Aorta (tissue), 5 donors: ENCODE measurements around the gene C6orf132. TPM values are rescaled to one million over a fixed set of nuclear protein-coding genes. Genes with fewer than 3 reads are reported as not detected.

Source experiments
- ATAC-seq: fragments of 200-7000 bp; cut with Tn5 transposase; one replicate; pipeline ENCODE4 v1.9.1; 2022; ENCODE audit warnings: moderate library complexity; ENCODE audit not compliant: low FRiP score
- DNase-seq, 2 donors: peaks; one replicate each; pipeline ENCODE4 v3.0.0-alpha.2; 2020
- H3K27ac ChIP-seq, 2 donors: one replicate each; pipeline ENCODE4 v1.5.1; 2013; ENCODE audit warnings: low read length in 2 of 2, mild to moderate bottlenecking in 2 of 2, moderate library complexity in 2 of 2, control low read depth in 1 of 2, inconsistent platforms in 1 of 2, low read depth in 1 of 2
- H3K27me3 ChIP-seq, 2 donors: one replicate each; pipeline ENCODE4 v1.6.1; 2013; ENCODE audit warnings: control low read depth in 1 of 2, low read length in 1 of 2, mild to moderate bottlenecking in 1 of 2, moderate library complexity in 1 of 2; ENCODE audit not compliant: insufficient read depth in 2 of 2, control insufficient read depth in 1 of 2
- H3K36me3 ChIP-seq, 2 donors: one replicate each; pipeline ENCODE4 v1.6.1; 2013; ENCODE audit warnings: control low read depth in 1 of 2, low read length in 1 of 2, mild to moderate bottlenecking in 1 of 2; ENCODE audit not compliant: insufficient read depth in 2 of 2, control insufficient read depth in 1 of 2
- H3K4me1 ChIP-seq, 2 donors: one replicate each; pipeline ENCODE4 v1.6.1; 2013; ENCODE audit warnings: low read length in 2 of 2, control low read depth in 1 of 2, mild to moderate bottlenecking in 1 of 2, moderate library complexity in 1 of 2; ENCODE audit not compliant: insufficient read depth in 2 of 2, control insufficient read depth in 1 of 2
- H3K4me3 ChIP-seq, 2 donors: one replicate each; pipeline ENCODE4 v1.5.1; 2013; ENCODE audit warnings: low read length in 2 of 2, control low read depth in 1 of 2, mild to moderate bottlenecking in 1 of 2
- H3K9me3 ChIP-seq: one replicate; pipeline ENCODE4 v1.6.1; 2013; ENCODE audit warnings: mild to moderate bottlenecking, low read length; ENCODE audit not compliant: control insufficient read depth
- WGBS, 2 donors: extraction: QIAGEN DNeasy Blood & Tissue Kit; methylation state at CpG; one replicate each; pipeline ENCODE4 v1.1.7; 2013; 5-methylcytosine and 5-hydroxymethylcytosine counted together
- intact Hi-C, 2 donors: fragments of 100-400 bp; cut with DNase I; formaldehyde crosslinking; loops; one replicate each; pipeline versions ENCODE4 v1.14.2 to v1.15.0; 2022
- polyA plus RNA-seq, 2 donors: library from polyadenylated mRNA; stranded (reverse); fragments of 200-250 nt; gene quantifications; one replicate each; pipeline ENCODE4 v1.2.3, GENCODE V29; 2013
- total RNA-seq, 2 donors: library from RNA; stranded (reverse); fragmentation: NEBNext Ultra II Directional; extraction: Animal tissue kit (Norgen Biotek cat#: 25700); gene quantifications; one replicate each; pipeline ENCODE4 v1.2.1, GENCODE V29; 2021
- donor health status: healthy with polysubstance abuse.
- donor health status: Bipolar disorder and iron deficiency.
- donor health status: DM: no; HTN: no; CAD: no.
- donor health status: DM: no; HTN: no; CAD: no.
- donor health status: DM: yes; HTN: yes; CAD: no.

Gene C6orf132
- total and polyA plus RNA-seq, 4 donors: 0.51 to 30.7 (median 2.4) TPM

DNA sequence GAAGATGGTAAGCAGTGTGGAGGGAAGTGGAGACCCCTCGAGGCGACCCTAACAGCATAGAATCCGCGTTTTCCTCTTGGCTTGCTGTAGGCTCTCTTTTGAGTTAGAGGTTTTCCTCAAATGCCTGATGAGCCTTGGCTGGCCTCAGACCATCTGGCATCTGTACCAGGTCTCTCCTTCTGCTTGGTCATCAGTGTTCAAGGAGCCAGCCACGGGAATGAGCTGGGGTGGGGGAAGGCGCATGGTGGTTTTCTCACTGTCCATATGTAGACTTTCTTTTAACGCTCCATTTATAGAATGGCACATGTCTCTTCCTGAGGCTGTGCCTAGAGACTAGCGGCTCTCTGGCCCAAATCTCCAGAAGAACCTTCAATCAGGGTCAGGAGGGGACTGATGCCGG lies 22.6 kb upstream of the C6orf132 start:
- DNase-seq (no peak), ATAC-seq (no peak)
- Histone ChIP-seq H3K4me1 (no peaks in the 10 kb centered on the region), H3K36me3 (no peaks in the 10 kb centered on the region), H3K27ac (no peak overlapping the region), H3K9me3 (no peaks in the 10 kb centered on the region), H3K27me3 (no peaks in the 10 kb centered on the region), H3K4me3 (no peak overlapping the region)
- 72 to 77% methylated on average over 9 of the region's 9 CpGs for WGBS, 2 donors
- intact Hi-C loops: no loop called here

DNA sequence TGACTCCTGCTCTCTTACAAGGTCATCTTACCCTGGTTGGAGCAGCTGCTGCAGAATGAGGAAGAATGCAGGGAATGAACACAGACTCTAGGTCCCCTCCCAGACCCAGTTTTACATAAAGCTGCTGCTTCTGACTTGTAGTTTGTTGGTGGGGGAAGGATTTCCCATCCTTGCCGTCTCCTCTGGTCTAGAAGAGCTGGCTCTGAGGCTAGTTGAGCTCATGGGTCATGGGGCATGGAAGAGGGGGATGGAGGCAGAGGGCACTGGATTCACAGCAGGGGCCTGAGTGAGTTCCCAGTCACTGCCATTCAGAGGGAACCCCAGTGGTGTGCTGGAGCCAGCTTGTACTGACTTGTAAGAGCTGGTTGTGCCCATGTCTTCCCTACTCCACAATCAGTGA lies 21.6 kb upstream of the C6orf132 start:
- 22 to 47% methylated on average over 1 of the region's 1 CpG for WGBS, 2 donors
- no peak overlapping the region for H3K4me3 ChIP-seq
- no peak for ATAC-seq

DNA sequence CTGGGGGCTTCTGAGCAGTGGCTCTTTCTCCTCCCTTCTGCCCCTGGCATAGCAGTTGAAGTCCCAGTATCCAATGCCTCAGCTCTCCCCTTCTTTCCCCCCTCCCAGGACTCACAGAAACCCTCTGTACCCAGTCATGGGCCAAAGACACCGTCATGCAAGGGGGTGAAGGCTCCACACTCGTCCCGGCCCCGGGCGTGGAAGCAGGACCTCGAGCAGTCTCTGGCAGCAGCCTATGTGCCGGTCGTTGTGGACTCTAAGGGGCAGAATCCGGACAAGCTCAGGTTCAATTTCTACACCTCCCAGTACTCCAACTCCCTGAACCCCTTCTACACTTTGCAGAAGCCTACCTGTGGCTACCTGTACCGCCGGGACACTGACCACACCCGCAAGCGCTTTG lies 20.4 kb upstream of the C6orf132 start:
- ATAC-seq: no peak
- intact Hi-C loops: no loop called here
- 80 to 85% methylated on average over 13 of the region's 13 CpGs for WGBS, 2 donors
- Histone ChIP-seq H3K4me3 (no peak overlapping the region), H3K27ac (no peak overlapping the region), H3K9me3 (no peaks in the 10 kb centered on the region), H3K4me1 (no peaks in the 10 kb centered on the region), H3K27me3 (no peaks in the 10 kb centered on the region), H3K36me3 (no peaks in the 10 kb centered on the region)
- no peak for DNase-seq

More for the DNA sequence above, 21.6 kb upstream of the C6orf132 start:
- no peak overlapping the region for H3K27ac ChIP-seq
- intact Hi-C loops: no loop called here
- no peaks in the 10 kb centered on the region for H3K27me3 ChIP-seq
- H3K4me1 ChIP-seq: no peaks in the 10 kb centered on the region
- H3K9me3 ChIP-seq: no peaks in the 10 kb centered on the region
- no peak for DNase-seq
- no peaks in the 10 kb centered on the region for H3K36me3 ChIP-seq

DNA sequence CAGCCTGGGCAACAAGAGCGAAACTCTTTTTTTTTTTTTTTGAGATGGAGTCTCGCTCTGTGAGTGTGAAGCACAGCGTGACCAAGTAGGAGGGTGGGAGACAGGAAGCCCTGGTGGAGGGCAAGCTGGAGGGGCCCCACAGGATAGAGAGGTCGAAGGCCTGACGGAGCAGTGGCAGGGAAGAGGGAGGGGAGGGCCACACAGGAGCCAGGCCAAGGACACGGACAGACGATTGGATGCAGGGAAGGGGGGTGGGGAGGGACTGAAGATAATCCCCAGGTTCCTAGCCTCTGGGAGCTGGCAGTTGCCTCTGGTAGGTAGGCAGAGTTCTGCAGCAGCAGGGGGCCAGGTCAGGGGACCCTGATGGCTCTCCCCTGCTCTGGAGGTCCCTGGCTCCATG lies 20.0 kb upstream of the C6orf132 start:
- Histone ChIP-seq H3K27me3 (no peaks in the 10 kb centered on the region), H3K27ac (no peak overlapping the region), H3K4me1 (no peaks in the 10 kb centered on the region), H3K4me3 (no peak overlapping the region), H3K9me3 (no peaks in the 10 kb centered on the region), H3K36me3 (no peaks in the 10 kb centered on the region)
- 30 to 40% methylated on average over 7 of the region's 7 CpGs for WGBS, 2 donors
- DNase-seq (no peak), ATAC-seq (no peak)
- intact Hi-C loops: no loop called here

DNA sequence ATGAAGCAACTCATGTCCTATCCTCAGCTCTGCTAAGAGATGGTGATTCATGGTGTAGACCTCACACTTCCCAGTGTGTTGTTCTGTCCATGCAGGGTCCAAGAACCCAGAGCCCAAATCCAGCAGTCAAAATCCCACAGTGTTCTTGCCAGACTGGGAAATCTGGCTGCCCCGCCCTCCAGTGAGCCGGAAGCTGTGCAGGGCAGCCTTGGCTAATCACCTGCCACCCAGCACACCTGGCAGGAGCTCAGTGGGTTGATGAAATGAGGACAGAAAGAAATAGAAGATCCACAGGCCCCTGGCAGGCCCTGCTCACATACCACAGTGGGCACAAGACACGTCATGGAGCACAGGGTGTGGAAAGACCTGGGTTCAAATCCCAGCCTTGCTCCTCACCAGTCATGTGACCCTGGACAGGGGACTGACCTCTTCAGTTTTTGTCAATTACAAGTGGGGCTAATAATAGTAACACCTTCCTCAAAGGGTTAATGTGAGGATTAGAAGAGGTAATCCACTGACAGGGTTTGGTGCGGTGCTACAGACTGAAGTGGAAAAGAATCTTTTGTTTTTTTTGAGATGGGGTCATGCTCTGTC lies 17.1 kb upstream of the C6orf132 start:
- no peak for DNase-seq
- H3K4me1 ChIP-seq: no peaks in the 10 kb centered on the region
- ATAC-seq: no peak
- no peaks in the 10 kb centered on the region for H3K9me3 ChIP-seq
- no peak overlapping the region for H3K4me3 ChIP-seq
- no peak overlapping the region for H3K27ac ChIP-seq
- 63 to 71% methylated on average over 4 of the region's 4 CpGs for WGBS, 2 donors
- intact Hi-C loops: no loop called here
- H3K36me3 ChIP-seq: no peaks in the 10 kb centered on the region
- H3K27me3 ChIP-seq: no peaks in the 10 kb centered on the region

DNA sequence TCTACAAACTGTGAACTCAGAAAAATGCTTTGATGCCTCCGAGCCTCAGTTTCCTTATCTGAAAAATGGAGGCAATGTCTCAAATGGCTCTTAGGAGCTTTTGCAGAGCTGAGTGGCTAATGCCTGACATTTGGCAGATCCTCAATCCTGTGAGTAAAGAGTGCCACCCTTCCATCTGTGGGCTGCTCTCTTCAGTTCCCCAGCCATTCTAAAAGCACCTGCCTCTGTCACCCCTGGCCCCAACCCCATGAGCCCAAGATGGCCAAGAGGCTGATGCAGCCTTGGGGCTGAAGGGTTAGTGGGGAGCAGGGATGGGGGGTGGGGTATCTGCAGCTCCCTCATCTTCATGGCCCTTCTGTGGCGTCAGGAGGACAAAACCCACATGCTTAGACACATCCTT lies 16.2 kb upstream of the C6orf132 start:
- intact Hi-C loops: no loop called here
- ATAC-seq (no peak), DNase-seq (no peak)
- no peaks in the 10 kb centered on the region for H3K9me3 ChIP-seq
- no peaks in the 10 kb centered on the region for H3K36me3 ChIP-seq
- no peaks in the 10 kb centered on the region for H3K4me1 ChIP-seq
- H3K27me3 ChIP-seq: no peaks in the 10 kb centered on the region
- H3K4me3 ChIP-seq: no peak overlapping the region
- 80 to 83% methylated on average over 2 of the region's 2 CpGs for WGBS, 2 donors
- no peak overlapping the region for H3K27ac ChIP-seq

DNA sequence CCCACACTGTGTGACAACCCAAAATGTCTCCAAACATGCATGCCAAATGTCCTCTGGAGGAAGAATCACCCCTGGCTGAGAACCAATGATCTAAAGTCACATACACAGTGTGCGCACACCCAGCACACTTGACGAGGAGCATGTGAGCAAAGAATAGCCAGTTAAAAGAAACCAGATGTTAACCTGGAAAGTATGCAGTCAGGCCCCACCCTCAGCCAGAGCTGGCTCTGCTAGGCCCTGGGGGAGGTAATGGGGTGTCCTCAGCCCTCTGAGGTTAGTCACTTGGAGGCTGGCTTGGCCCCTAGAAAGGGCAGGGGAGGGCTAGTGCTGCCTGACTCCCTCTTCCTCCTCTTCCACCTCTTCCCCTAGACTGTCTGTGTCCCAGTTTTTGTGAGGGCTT lies 15.6 kb upstream of the C6orf132 start:
- Histone ChIP-seq H3K27ac (no peak overlapping the region), H3K4me3 (no peak overlapping the region), H3K9me3 (no peaks in the 10 kb centered on the region), H3K27me3 (no peaks in the 10 kb centered on the region), H3K36me3 (no peaks in the 10 kb centered on the region), H3K4me1 (no peaks in the 10 kb centered on the region)
- no peak for DNase-seq
- ATAC-seq: no peak
- intact Hi-C loops: no loop called here
- 66 to 70% methylated on average over 2 of the region's 2 CpGs for WGBS, 2 donors

DNA sequence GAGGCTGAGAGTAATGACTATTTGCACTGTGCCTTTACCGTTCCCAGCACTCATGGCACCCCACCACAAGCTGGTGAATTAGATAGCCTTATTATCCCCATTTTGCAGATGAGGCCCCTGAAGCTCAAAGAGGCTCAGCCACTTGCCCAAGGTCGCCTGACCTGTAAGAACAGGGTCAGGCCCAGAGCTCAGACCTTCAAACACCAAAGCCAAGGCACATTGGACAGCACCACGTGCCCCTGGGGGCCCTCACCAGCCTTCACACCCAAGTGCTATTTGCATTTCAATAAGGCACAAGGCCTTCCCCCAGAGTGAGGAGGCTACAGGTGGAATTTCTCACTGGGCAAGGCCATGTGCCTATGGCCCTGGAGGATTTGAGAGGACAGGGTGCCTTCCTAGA lies 14.2 kb upstream of the C6orf132 start:
- Histone ChIP-seq H3K4me3 (no peak overlapping the region), H3K4me1 (no peaks in the 10 kb centered on the region), H3K27ac (no peak overlapping the region), H3K36me3 (no peaks in the 10 kb centered on the region), H3K9me3 (no peaks in the 10 kb centered on the region), H3K27me3 (no peaks in the 10 kb centered on the region)
- DNase-seq: no peak
- intact Hi-C loops: no loop called here
- ATAC-seq: no peak
- WGBS, 2 donors: 64 to 66% methylated on average over 3 of the region's 3 CpGs

DNA sequence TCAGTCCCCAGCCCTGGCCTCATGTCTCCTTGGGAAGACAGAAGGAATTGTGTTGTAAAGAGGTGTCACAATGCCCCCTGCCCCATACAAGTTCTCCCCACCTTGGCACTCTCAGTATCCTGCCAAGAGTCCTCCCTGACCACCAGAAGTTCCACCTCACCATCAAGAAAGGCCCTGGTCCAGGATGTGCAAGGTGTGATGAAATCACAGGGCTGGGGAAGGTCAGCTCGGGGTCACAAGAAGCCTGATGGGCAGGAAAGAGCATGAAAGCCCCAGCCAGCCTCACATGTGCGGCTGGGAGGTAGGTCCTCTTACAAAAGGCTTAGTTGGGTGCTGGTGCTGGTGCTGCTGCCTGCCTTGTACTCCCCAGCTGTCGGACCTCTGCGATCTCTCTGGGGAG lies 12.9 kb upstream of the C6orf132 start:
- intact Hi-C loops: no loop called here
- no peak for DNase-seq
- Histone ChIP-seq H3K27ac (no peak overlapping the region), H3K4me1 (no peaks in the 10 kb centered on the region), H3K4me3 (no peak overlapping the region), H3K36me3 (no peaks in the 10 kb centered on the region), H3K27me3 (no peaks in the 10 kb centered on the region), H3K9me3 (no peaks in the 10 kb centered on the region)
- ATAC-seq: no peak
- WGBS, 2 donors: 78 to 80% methylated on average over 4 of the region's 4 CpGs
